ENCODE results near the gene U2AF2.

- no peak for TF ChIP-seq CTCF (IDR thresholded peaks at IDR 0.05; ENCODE audit: control extremely low read depth in 1 of 3, insufficient read depth in 1 of 3, low read depth in 1 of 3, low read length in 3 of 3)
- no peak for TF ChIP-seq POLR2AphosphoS5 (IDR thresholded peaks at IDR 0.05; ENCODE audit: low read depth, low read length)
- no peak for TF ChIP-seq SIRT6 (IDR thresholded peaks at IDR 0.05; ENCODE audit: low read length)
Measured at GRCh38 chr19:55673465-55673864, 18.6 kb downstream of the U2AF2 start.

Data from H1 (cell line).